Mucosa of descending colon (tissue), 3 donors: ENCODE results near the gene HIRA. TPM values are rescaled to one million over a fixed set of nuclear protein-coding genes. Genes with fewer than 3 reads are reported as not detected.

Experiments
- ATAC-seq: fragments of 200-7000 bp; cut with Tn5 transposase; one replicate; pipeline ENCODE4 v1.9.1; 2020; ENCODE audit warnings: mild to moderate bottlenecking, moderate library complexity
- DNase-seq, 3 donors: peaks; one replicate each; pipeline ENCODE4 v3.0.0-alpha.2; 2020
- H3K36me3 ChIP-seq: fragments of 200-600 bp; one replicate; pipeline ENCODE4 v1.8.0; 2021; ENCODE audit warnings: low read depth, mild to moderate bottlenecking
- H3K4me1 ChIP-seq: fragments of 200-600 bp; one replicate; pipeline ENCODE4 v1.8.0; 2021; ENCODE audit warnings: low read depth, mild to moderate bottlenecking
- H3K4me3 ChIP-seq: fragments of 200-600 bp; one replicate; pipeline ENCODE4 v1.8.0; 2021; ENCODE audit warnings: mild to moderate bottlenecking
- H3K9me3 ChIP-seq: fragments of 200-600 bp; one replicate; pipeline ENCODE4 v1.8.0; 2021; ENCODE audit warnings: mild to moderate bottlenecking
- CTCF ChIP-seq: fragments of 200-600 bp; IDR thresholded peaks from one replicate; pipeline ENCODE4 v1.8.0; 2022; ENCODE audit warnings: antibody characterized with exemption, mild to moderate bottlenecking
- intact Hi-C, 2 donors: fragments of 100-400 bp; cut with DNase I in 1 of 2; cut with micrococcal nuclease in 1 of 2; formaldehyde crosslinking; loops; one replicate each; pipeline versions ENCODE4 v1.11.0 to v1.11.1; 2022; cut with DNase I, micrococcal nuclease
- total RNA-seq, 3 donors: library from RNA; stranded (reverse); fragmentation: NEBNext Ultra II Directional in 2 of 3; extraction: Animal tissue kit (Norgen Biotek cat#: 25700) in 2 of 3; gene quantifications; one replicate each; pipeline versions ENCODE4 v1.2.1 to v1.2.4, GENCODE V29; 2021 to 2023
- donor health status: DM: no; HTN: no; CAD: no; lungs with moderate emphysema.
- donor health status: DM: no; HTN: no; CAD: no.
- donor health status: DM: no; HTN: yes; CAD: no.

Gene HIRA
- total RNA-seq, 3 donors from 2014 or later, result 24.0 to 35.0 (median 27.4) TPM

- DNase-seq (peak; percentile 23 to 54 (median 36)), ATAC-seq (peak; percentile 16)
- intact Hi-C loops, result no loop called here
- Histone ChIP-seq H3K36me3 (no peaks in the 10 kb centered on the region), H3K4me1 (peaks cover 12% of the 10 kb centered on the region), H3K4me3 (peak overlapping the region; percentile 61), H3K9me3 (no peaks in the 10 kb centered on the region)
- TF ChIP-seq CTCF, result no peak
Measured at GRCh38 chr22:19290400-19291217, 140.9 kb downstream of the HIRA start.

- Histone ChIP-seq H3K9me3 (no peaks in the 10 kb centered on the region), H3K36me3 (no peaks in the 10 kb centered on the region), H3K4me1 (peaks cover 12% of the 10 kb centered on the region), H3K4me3 (no peak overlapping the region)
- TF ChIP-seq CTCF, result no peak
- ATAC-seq, result no peak
- intact Hi-C loops, result no loop called here
- peak in 1 of 3 donors; percentile 11 for DNase-seq
Measured at GRCh38 chr22:19289475-19290161, 141.9 kb downstream of the HIRA start.

GRCh38 chr22:19287889-19288288 lies 143.6 kb downstream of the HIRA start:
- Histone ChIP-seq H3K4me3 (no peak overlapping the region), H3K9me3 (no peaks in the 10 kb centered on the region), H3K4me1 (peaks cover 12% of the 10 kb centered on the region), H3K36me3 (no peaks in the 10 kb centered on the region)
- TF ChIP-seq CTCF, result no peak
- ATAC-seq (no peak), DNase-seq (no peak)
- intact Hi-C loops, result no loop called here

GRCh38 chr22:19287076-19287707 lies 144.3 kb downstream of the HIRA start:
- no peak overlapping the region for H3K4me3 ChIP-seq
- H3K36me3 ChIP-seq, result no peaks in the 10 kb centered on the region
- intact Hi-C loops, result no loop called here
- peak; percentile 54 for ATAC-seq
- TF ChIP-seq CTCF, result no peak
- H3K9me3 ChIP-seq, result no peaks in the 10 kb centered on the region
- peaks cover 6% of the 10 kb centered on the region for H3K4me1 ChIP-seq
- DNase-seq, result peak in 1 of 3 donors; percentile 19

GRCh38 chr22:19285831-19286230 lies 145.7 kb downstream of the HIRA start:
- ATAC-seq (no peak), DNase-seq (no peak)
- intact Hi-C loops, result no loop called here
- H3K36me3 ChIP-seq, result no peaks in the 10 kb centered on the region
- H3K9me3 ChIP-seq, result no peaks in the 10 kb centered on the region
- no peak overlapping the region for H3K4me3 ChIP-seq
- no peak for TF ChIP-seq CTCF
- H3K4me1 ChIP-seq, result peaks cover 5% of the 10 kb centered on the region

Other genes with a start within 250 kb of the HIRA start
- 1 to 10 TPM; 3.0 to 5.9 (median 5.7) TPM for gene CLTCL1, start 140.0 kb downstream of the HIRA start, total RNA-seq
- 10 to 100 TPM; 15.2 to 21.7 (median 19.0) TPM for gene MRPL40, start 812 bp upstream of the HIRA start, total RNA-seq
- gene C22orf39, start 16.0 kb upstream of the HIRA start, total RNA-seq, result 10 to 100 TPM; 21.9 to 60.4 (median 28.0) TPM
- 10 to 100 TPM; 48.5 to 71.0 (median 49.9) TPM for gene UFD1, start 47.5 kb upstream of the HIRA start, total RNA-seq
- 10 to 100 TPM in 1 of 3 donors, 1 to 10 TPM in 2; 2.2 to 13.9 (median 2.8) TPM for gene CDC45, start 48.2 kb upstream of the HIRA start, total RNA-seq
- 10 to 100 TPM; 22.0 to 34.7 (median 22.2) TPM for gene CLDN5, start 92.7 kb upstream of the HIRA start, total RNA-seq